Spleen (tissue), 11 donors: ENCODE results near the gene DUSP3. TPM values are rescaled to one million over a fixed set of nuclear protein-coding genes. Genes with fewer than 3 reads are reported as not detected.

Experiments used
- DNase-seq: peaks from one replicate; pipeline ENCODE4 v3.0.0-alpha.2; 2020
- H3K27ac ChIP-seq, 8 donors: fragments of 200-600 bp; sonication (generic) in 7 of 8; 1 replicate in 4 of 8; 2 replicates in 4 of 8; pipeline versions ENCODE4 v1.5.0 to v1.8.0; 2016 to 2021; ENCODE audit warnings: inconsistent platforms in 4 of 8, mild to moderate bottlenecking in 4 of 8, moderate library complexity in 1 of 8
- H3K27me3 ChIP-seq, 7 donors: fragments of 200-600 bp; sonication (generic) in 6 of 7; replicated peaks in 1 of 7; 1 replicate in 4 of 7; 2 replicates in 3 of 7; pipeline versions ENCODE4 v1.5.0 to v1.8.0; 2016 to 2021; ENCODE audit warnings: inconsistent platforms in 3 of 7, mild to moderate bottlenecking in 1 of 7
- H3K36me3 ChIP-seq, 6 donors: fragments of 200-600 bp; sonication (generic) in 5 of 6; 1 replicate in 4 of 6; 2 replicates in 2 of 6; pipeline versions ENCODE4 v1.5.0 to v1.8.0; 2016 to 2021; ENCODE audit warnings: inconsistent platforms in 2 of 6
- H3K4me1 ChIP-seq, 6 donors: fragments of 200-600 bp; sonication (generic) in 5 of 6; 1 replicate in 3 of 6; 2 replicates in 3 of 6; pipeline versions ENCODE4 v1.5.0 to v1.8.0; 2016 to 2021; ENCODE audit warnings: inconsistent platforms in 3 of 6
- H3K4me3 ChIP-seq, 8 donors: fragments of 200-600 bp; sonication (generic) in 7 of 8; 1 replicate in 4 of 8; 2 replicates in 4 of 8; pipeline versions ENCODE4 v1.5.0 to v1.8.0; 2016 to 2021; ENCODE audit warnings: inconsistent platforms in 4 of 8, mild to moderate bottlenecking in 4 of 8, moderate library complexity in 2 of 8
- H3K9me3 ChIP-seq, 8 donors: fragments of 200-600 bp; sonication (generic) in 7 of 8; 1 replicate in 4 of 8; 2 replicates in 4 of 8; pipeline versions ENCODE4 v1.5.0 to v1.8.0; 2016 to 2021; ENCODE audit warnings: inconsistent platforms in 4 of 8
- POLR2A ChIP-seq, 3 donors: fragments of 450-650 bp; IDR thresholded peaks; one replicate each; pipeline ENCODE4 v1.5.1; 2017; ENCODE audit warnings: antibody characterized with exemption in 3 of 3, mild to moderate bottlenecking in 1 of 3
- POLR2AphosphoS5 ChIP-seq, 3 donors: sonication (generic); formaldehyde crosslinking; IDR thresholded peaks; one replicate each; pipeline ENCODE4 v1.5.1; 2017; ENCODE audit warnings: antibody characterized with exemption in 3 of 3
- WGBS, 5 donors: extraction: QIAGEN DNeasy Blood & Tissue Kit in 3 of 5; methylation state at CpG; one replicate each; pipeline versions ENCODE4 v1.1.5 to v1.1.7; 2013 to 2018; 5-methylcytosine and 5-hydroxymethylcytosine counted together
- intact Hi-C: fragments of 100-400 bp; cut with DNase I; formaldehyde crosslinking; loops from one replicate; pipeline ENCODE4 v1.15.0; 2023; ENCODE audit warnings: low total_unique reads
- polyA plus RNA-seq, 3 donors: library from polyadenylated mRNA; stranded (reverse); fragments of 200-250 nt; gene quantifications; one replicate each; pipeline ENCODE4 v1.2.1, GENCODE V29; 2013
- total RNA-seq, 7 donors: library from RNA; depleted of rRNA in 3 of 7; stranded (reverse); fragments of >200 nt in 3 of 7; fragmentation: NEBNext Ultra II Directional in 4 of 7; extraction: Animal tissue kit (Norgen Biotek cat#: 25700) in 4 of 7; gene quantifications; one replicate each; pipeline versions ENCODE4 v1.1.0 to v1.2.1, GENCODE V29; 2016 to 2021
- TF ChIP-seq, protein P1 (sequence below), 11 experiments: fragments of 200-600 bp in 7 of 11; fragments of 450-650 bp in 4 of 11; sonication (generic) in 4 of 11; IDR thresholded peaks in 8 of 11; conservative IDR thresholded peaks in 3 of 11; 1 replicate in 7 of 11; 2 replicates in 4 of 11; pipeline versions ENCODE4 v1.4.0 to v1.8.0; 2016 to 2021; ENCODE audit warnings: antibody characterized with exemption in 11 of 11, inconsistent platforms in 4 of 11, mild to moderate bottlenecking in 1 of 11
- donor health status: healthy with polysubstance abuse.
- donor health status: DM: no; HTN: no; CAD: no; lungs with moderate emphysema.
- donor health status: DM: no; HTN: no; CAD: no.
- donor health status: Bipolar disorder and iron deficiency.
- donor health status: healthy.
- donor health status: DM: no; HTN: no; CAD: no.
- donor health status: DM: yes; HTN: yes; CAD: no.

Gene DUSP3
- total and polyA plus RNA-seq, 10 donors: 25.7 to 96.2 (median 68.9) TPM

DNA sequence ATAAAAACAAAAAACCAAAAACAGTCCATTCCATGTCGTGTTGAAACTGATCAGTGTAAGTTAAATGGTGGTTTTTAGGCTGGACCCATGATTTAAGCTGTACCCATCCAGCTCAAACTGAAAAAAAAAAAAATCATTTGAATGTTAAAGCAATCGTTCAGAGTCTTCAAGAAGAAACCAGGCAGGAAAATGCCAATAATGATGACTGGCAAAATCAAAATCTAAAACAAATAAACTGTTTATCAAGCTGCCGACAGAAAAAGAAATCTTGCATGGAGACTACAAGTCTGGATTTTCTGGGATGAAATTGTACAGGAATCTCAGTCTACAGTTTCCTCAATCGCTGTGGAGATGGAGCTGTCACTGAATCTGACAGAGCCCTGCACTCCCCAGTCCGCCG lies 60.9 kb downstream of the DUSP3 start:
- Histone ChIP-seq H3K4me3 (no peak overlapping the region), H3K4me1 (peaks cover 6 to 37% (median 27%) of the 10 kb centered on the region in 6 donors), H3K9me3 (no peaks in the 10 kb centered on the region), H3K36me3 (no peaks in the 10 kb centered on the region), H3K27me3 (peaks cover 0 to 32% (median 0%) of the 10 kb centered on the region in 7 donors), H3K27ac (no peak overlapping the region)
- DNase-seq: no peak
- TF ChIP-seq POLR2A (IDR thresholded peaks at IDR 0.05) (no peak), POLR2AphosphoS5 (IDR thresholded peaks at IDR 0.05) (no peak)
- TF ChIP-seq, protein P1, sequence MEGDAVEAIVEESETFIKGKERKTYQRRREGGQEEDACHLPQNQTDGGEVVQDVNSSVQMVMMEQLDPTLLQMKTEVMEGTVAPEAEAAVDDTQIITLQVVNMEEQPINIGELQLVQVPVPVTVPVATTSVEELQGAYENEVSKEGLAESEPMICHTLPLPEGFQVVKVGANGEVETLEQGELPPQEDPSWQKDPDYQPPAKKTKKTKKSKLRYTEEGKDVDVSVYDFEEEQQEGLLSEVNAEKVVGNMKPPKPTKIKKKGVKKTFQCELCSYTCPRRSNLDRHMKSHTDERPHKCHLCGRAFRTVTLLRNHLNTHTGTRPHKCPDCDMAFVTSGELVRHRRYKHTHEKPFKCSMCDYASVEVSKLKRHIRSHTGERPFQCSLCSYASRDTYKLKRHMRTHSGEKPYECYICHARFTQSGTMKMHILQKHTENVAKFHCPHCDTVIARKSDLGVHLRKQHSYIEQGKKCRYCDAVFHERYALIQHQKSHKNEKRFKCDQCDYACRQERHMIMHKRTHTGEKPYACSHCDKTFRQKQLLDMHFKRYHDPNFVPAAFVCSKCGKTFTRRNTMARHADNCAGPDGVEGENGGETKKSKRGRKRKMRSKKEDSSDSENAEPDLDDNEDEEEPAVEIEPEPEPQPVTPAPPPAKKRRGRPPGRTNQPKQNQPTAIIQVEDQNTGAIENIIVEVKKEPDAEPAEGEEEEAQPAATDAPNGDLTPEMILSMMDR (IDR thresholded peaks at IDR 0.05 in 8 of 11, conservative IDR thresholded peaks at IDR 0.05 in 3 of 11): no peak
- intact Hi-C loops: no loop called here
- 76 to 88% (median 83%) methylated on average over 6 of the region's 6 CpGs for WGBS, 5 donors

Other genes starting within 250 kb of the DUSP3 start
- gene ETV4, start 232.6 kb downstream of the DUSP3 start, total RNA-seq: under 1 TPM in 4 of 7 donors, not detected in 3; 0.17 to 0.97 (median 0.74) TPM
- gene ETV4, start 232.6 kb downstream of the DUSP3 start, polyA plus RNA-seq: under 1 TPM; 0.37 to 0.53 (median 0.51) TPM
- gene MEOX1, start 117.1 kb downstream of the DUSP3 start, total RNA-seq: 10 to 100 TPM in 6 of 7 donors, 1 to 10 TPM in 1; 4.1 to 46.9 (median 32.9) TPM
- gene MEOX1, start 117.1 kb downstream of the DUSP3 start, polyA plus RNA-seq: 10 to 100 TPM in 1 of 3 donors, 1 to 10 TPM in 2; 5.6 to 14.8 (median 7.5) TPM
- not detected for gene SOST, start 20.2 kb downstream of the DUSP3 start, total RNA-seq
- gene SOST, start 20.2 kb downstream of the DUSP3 start, polyA plus RNA-seq: under 1 TPM in 1 of 3 donors, not detected in 2; 0.04 TPM
- under 1 TPM in 4 of 7 donors, not detected in 3; 0.17 to 0.32 (median 0.20) TPM for gene CFAP97D1, start 1.5 kb upstream of the DUSP3 start, total RNA-seq
- under 1 TPM in 1 of 3 donors, not detected in 2; 0.06 TPM for gene CFAP97D1, start 1.5 kb upstream of the DUSP3 start, polyA plus RNA-seq
- gene MPP3, start 54.2 kb upstream of the DUSP3 start, total RNA-seq: 10 to 100 TPM in 2 of 7 donors, 1 to 10 TPM in 5; 3.3 to 23.9 (median 9.7) TPM
- 1 to 10 TPM; 1.9 to 7.1 (median 5.7) TPM for gene MPP3, start 54.2 kb upstream of the DUSP3 start, polyA plus RNA-seq
- gene CD300LG, start 68.2 kb upstream of the DUSP3 start, total RNA-seq: 1 to 10 TPM in 6 of 7 donors, under 1 TPM in 1; 0.77 to 5.3 (median 3.6) TPM
- 1 to 10 TPM in 1 of 3 donors, under 1 TPM in 2; 0.33 to 1.7 (median 0.73) TPM for gene CD300LG, start 68.2 kb upstream of the DUSP3 start, polyA plus RNA-seq
- 1 to 10 TPM in 5 of 7 donors, under 1 TPM in 2; 0.77 to 2.4 (median 1.2) TPM for gene MPP2, start 128.6 kb upstream of the DUSP3 start, total RNA-seq
- gene MPP2, start 128.6 kb upstream of the DUSP3 start, polyA plus RNA-seq: under 1 TPM; 0.13 to 0.51 (median 0.15) TPM
- gene PPY, start 163.5 kb upstream of the DUSP3 start, total RNA-seq: not detected
- not detected for gene PPY, start 163.5 kb upstream of the DUSP3 start, polyA plus RNA-seq
- not detected for gene PYY, start 175.0 kb upstream of the DUSP3 start, total RNA-seq
- gene PYY, start 175.0 kb upstream of the DUSP3 start, polyA plus RNA-seq: not detected
- 1 to 10 TPM in 4 of 7 donors, under 1 TPM in 3; 0.65 to 1.8 (median 1.0) TPM for gene NAGS, start 225.6 kb upstream of the DUSP3 start, total RNA-seq
- under 1 TPM; 0.39 to 0.90 (median 0.82) TPM for gene NAGS, start 225.6 kb upstream of the DUSP3 start, polyA plus RNA-seq
- 10 to 100 TPM; 15.9 to 30.6 (median 20.3) TPM for gene TMEM101, start 236.0 kb upstream of the DUSP3 start, total RNA-seq
- 10 to 100 TPM; 16.5 to 23.1 (median 22.3) TPM for gene TMEM101, start 236.0 kb upstream of the DUSP3 start, polyA plus RNA-seq